Measurements from ENCODE around the gene CMTM1.
"Not testable (repeated sequence)": the region's sequence is repeated elsewhere in the genome, so short reads cannot be mapped to it uniquely, and the experiment has no call there.

The CMTM1 gene

GRCh38 chr16:66592241-66592640, 26.0 kb downstream of the CMTM1 start:
- no peak for DNase-seq (ENCODE audit: low spot score)

GRCh38 chr16:66592814-66593213, 26.6 kb downstream of the CMTM1 start:
- no peak for DNase-seq (ENCODE audit: low spot score)

- no peak for DNase-seq (ENCODE audit: low spot score)
Observed at GRCh38 chr16:66594739-66595138, 28.5 kb downstream of the CMTM1 start.

- DNase-seq (ENCODE audit: low spot score) = not testable (repeated sequence)
Observed at GRCh38 chr16:66596559-66596958, 30.3 kb downstream of the CMTM1 start.

GRCh38 chr16:66596986-66597848, 31.0 kb downstream of the CMTM1 start:
- no peak for DNase-seq (ENCODE audit: low spot score)

GRCh38 chr16:66598111-66598510, 31.9 kb downstream of the CMTM1 start:
- DNase-seq (ENCODE audit: low spot score) = no peak

- no peak for DNase-seq (ENCODE audit: low spot score)
Observed at GRCh38 chr16:66599726-66600125, 33.5 kb downstream of the CMTM1 start.

- no peak for DNase-seq (ENCODE audit: low spot score)
Observed at GRCh38 chr16:66600477-66600876, 34.2 kb downstream of the CMTM1 start.

- no peak for DNase-seq (ENCODE audit: low spot score)
Observed at GRCh38 chr16:66601471-66601870, 35.2 kb downstream of the CMTM1 start.

GRCh38 chr16:66603537-66604375, 37.5 kb downstream of the CMTM1 start:
- peak; percentile 44 for DNase-seq (ENCODE audit: low spot score)

- DNase-seq (ENCODE audit: low spot score) = peak; percentile 64
Observed at GRCh38 chr16:66604376-66605176, 38.3 kb downstream of the CMTM1 start, which contains the start of gene CMTM3. CMTM3 (plus strand) TSS chr16:66604704; CDS start chr16:66604806, 102 bp downstream.

GRCh38 chr16:66605177-66605978, 39.1 kb downstream of the CMTM1 start:
- peak; percentile 66 for DNase-seq (ENCODE audit: low spot score)

GRCh38 chr16:66605979-66606751, 39.9 kb downstream of the CMTM1 start:
- no peak for DNase-seq (ENCODE audit: low spot score)

- DNase-seq (ENCODE audit: low spot score) = peak; percentile 93
Observed at GRCh38 chr16:66608241-66609138, 42.3 kb downstream of the CMTM1 start.

- DNase-seq (ENCODE audit: low spot score) = no peak
Observed at GRCh38 chr16:66609139-66609510, 42.9 kb downstream of the CMTM1 start.

GRCh38 chr16:66610111-66610820, 44.0 kb downstream of the CMTM1 start:
- DNase-seq (ENCODE audit: low spot score) = no peak

- DNase-seq (ENCODE audit: low spot score) = not testable (repeated sequence)
Observed at GRCh38 chr16:66611911-66612310, 45.7 kb downstream of the CMTM1 start.

- DNase-seq (ENCODE audit: low spot score) = no peak
Observed at GRCh38 chr16:66612422-66612821, 46.2 kb downstream of the CMTM1 start.
